SU-DHL-6 (cell line): ENCODE data around the gene GCN1.

Source experiments
- EZH2phosphoT487 ChIP-seq: fragments of 200-600 bp; sonication (generic), shearing (Covaris generic); conservative IDR thresholded peaks from 2 replicates; pipeline ENCODE4 v1.6.1; 2018; ENCODE audit warnings: mild to moderate bottlenecking, antibody characterized with exemption, low read length, moderate library complexity, mixed read lengths
- TF ChIP-seq, protein P1 (sequence below): fragments of 200-600 bp; sonication (generic); IDR thresholded peaks from one replicate; pipeline ENCODE4 v1.5.1; 2017; ENCODE audit warnings: antibody characterized with exemption, mild to moderate bottlenecking, low read length, moderate library complexity; ENCODE audit not compliant: insufficient read depth, poor library complexity, severe bottlenecking

DNA sequence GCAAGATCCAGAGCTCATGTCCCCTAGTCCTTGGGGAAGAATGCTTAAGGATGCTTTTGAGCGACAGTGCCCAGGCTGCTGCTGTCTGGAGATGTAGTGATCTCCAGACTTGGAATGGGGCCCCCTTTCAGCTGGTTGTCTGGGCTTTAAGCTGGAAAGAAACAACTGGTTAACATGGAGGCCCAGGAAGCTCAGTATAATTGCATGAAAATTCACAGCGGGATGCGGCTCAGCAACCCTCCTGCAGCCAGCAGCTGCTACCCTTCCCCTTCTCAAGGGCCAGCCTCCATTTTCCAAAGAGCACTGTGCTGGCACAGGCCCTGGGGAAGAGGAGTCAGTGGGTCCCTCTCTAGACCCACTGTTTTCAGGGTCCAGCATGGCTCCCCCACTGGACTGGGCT lies 104.3 kb downstream of the GCN1 start:
- TF ChIP-seq, protein P1, sequence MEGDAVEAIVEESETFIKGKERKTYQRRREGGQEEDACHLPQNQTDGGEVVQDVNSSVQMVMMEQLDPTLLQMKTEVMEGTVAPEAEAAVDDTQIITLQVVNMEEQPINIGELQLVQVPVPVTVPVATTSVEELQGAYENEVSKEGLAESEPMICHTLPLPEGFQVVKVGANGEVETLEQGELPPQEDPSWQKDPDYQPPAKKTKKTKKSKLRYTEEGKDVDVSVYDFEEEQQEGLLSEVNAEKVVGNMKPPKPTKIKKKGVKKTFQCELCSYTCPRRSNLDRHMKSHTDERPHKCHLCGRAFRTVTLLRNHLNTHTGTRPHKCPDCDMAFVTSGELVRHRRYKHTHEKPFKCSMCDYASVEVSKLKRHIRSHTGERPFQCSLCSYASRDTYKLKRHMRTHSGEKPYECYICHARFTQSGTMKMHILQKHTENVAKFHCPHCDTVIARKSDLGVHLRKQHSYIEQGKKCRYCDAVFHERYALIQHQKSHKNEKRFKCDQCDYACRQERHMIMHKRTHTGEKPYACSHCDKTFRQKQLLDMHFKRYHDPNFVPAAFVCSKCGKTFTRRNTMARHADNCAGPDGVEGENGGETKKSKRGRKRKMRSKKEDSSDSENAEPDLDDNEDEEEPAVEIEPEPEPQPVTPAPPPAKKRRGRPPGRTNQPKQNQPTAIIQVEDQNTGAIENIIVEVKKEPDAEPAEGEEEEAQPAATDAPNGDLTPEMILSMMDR, result no peak
- TF ChIP-seq EZH2phosphoT487, result no peak
